ENCODE measurements around the gene USP40. TPM values are rescaled to one million over a fixed set of nuclear protein-coding genes. Genes with fewer than 3 reads are reported as not detected.

USP40 gene
- total RNA-seq, 2 donors from 2014 or later, result 22.1 to 32.7 TPM

DNA sequence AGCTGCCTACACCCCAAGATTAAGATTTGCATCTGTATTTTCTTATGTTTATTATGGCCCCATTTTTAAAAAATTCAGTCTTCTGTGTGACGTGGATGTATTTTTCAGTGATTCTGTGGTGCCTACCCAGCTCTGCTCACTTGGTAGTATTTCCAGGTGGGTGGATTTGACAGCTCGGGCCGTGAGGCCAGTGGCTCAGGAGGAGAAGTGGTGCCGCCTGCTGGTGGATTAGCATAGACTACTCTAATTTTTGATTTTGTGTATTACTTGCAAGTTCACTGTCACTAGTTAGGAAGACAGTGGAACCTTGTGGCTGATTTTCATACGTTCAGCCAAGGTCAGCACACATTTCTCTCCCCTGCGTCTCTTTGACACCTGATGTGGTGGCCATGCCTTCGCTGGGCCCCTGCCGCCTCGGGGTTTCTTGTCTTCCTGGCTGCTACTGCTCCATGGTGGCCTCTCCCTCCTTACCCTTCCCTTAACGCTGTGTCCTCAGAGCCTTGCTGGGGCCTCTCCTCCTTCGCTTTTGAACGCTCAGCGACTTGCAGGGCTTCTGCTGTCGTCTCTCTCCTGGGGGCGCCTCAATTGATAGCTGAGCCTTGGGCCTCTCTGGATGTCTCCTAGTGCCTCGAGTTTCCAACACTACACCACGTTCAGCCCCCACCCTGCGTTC, 122.9 kb downstream of the USP40 start:
- Histone ChIP-seq H3K4me1 (no peaks in the 10 kb centered on the region), H3K36me3 (no peaks in the 10 kb centered on the region), H3K27ac (no peak overlapping the region), H3K4me3 (no peak overlapping the region), H3K9me3 (no peaks in the 10 kb centered on the region), H3K27me3 (no peaks in the 10 kb centered on the region), H3K9ac (ENCODE audit: low read depth in 2 of 2, low read length in 2 of 2) (no peak overlapping the region)
- DNase-seq, result peak; percentile 80
- intact Hi-C loops (cut with DNase I), result loop anchor here (1.0 to 10.0 kb wide), 2 partner anchors 39 to 159 kb away; no protein-coding TSS in a partner anchor
- TF ChIP-seq, protein P1, sequence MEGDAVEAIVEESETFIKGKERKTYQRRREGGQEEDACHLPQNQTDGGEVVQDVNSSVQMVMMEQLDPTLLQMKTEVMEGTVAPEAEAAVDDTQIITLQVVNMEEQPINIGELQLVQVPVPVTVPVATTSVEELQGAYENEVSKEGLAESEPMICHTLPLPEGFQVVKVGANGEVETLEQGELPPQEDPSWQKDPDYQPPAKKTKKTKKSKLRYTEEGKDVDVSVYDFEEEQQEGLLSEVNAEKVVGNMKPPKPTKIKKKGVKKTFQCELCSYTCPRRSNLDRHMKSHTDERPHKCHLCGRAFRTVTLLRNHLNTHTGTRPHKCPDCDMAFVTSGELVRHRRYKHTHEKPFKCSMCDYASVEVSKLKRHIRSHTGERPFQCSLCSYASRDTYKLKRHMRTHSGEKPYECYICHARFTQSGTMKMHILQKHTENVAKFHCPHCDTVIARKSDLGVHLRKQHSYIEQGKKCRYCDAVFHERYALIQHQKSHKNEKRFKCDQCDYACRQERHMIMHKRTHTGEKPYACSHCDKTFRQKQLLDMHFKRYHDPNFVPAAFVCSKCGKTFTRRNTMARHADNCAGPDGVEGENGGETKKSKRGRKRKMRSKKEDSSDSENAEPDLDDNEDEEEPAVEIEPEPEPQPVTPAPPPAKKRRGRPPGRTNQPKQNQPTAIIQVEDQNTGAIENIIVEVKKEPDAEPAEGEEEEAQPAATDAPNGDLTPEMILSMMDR (IDR thresholded peaks at IDR 0.05), result peak; percentile 72

DNA sequence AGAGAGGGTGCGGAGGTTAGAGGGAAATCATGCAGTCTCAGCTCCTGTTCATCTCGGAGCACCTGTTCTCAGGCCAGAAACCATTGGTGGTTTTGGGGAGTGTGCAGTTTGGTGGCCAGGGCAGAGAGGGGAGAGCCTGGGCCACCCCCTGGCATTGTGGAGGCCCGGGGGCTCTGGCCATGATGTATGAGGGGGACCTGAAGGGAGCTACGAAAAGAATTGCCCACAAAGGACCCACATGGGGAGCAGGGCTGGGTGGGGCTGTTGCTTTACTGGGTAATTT, 124.6 kb downstream of the USP40 start:
- Histone ChIP-seq H3K4me1 (no peaks in the 10 kb centered on the region), H3K9me3 (no peaks in the 10 kb centered on the region), H3K4me3 (no peak overlapping the region), H3K27ac (no peak overlapping the region), H3K36me3 (peaks cover 8% of the 10 kb centered on the region), H3K9ac (ENCODE audit: low read depth in 2 of 2, low read length in 2 of 2) (no peak overlapping the region), H3K27me3 (no peaks in the 10 kb centered on the region)
- TF ChIP-seq, protein P1 (IDR thresholded peaks at IDR 0.05), result no peak
- intact Hi-C loops (cut with DNase I), result loop anchor here (10.0 kb wide), 1 partner anchor 157 kb away; no protein-coding TSS in a partner anchor
- DNase-seq, result no peak

DNA sequence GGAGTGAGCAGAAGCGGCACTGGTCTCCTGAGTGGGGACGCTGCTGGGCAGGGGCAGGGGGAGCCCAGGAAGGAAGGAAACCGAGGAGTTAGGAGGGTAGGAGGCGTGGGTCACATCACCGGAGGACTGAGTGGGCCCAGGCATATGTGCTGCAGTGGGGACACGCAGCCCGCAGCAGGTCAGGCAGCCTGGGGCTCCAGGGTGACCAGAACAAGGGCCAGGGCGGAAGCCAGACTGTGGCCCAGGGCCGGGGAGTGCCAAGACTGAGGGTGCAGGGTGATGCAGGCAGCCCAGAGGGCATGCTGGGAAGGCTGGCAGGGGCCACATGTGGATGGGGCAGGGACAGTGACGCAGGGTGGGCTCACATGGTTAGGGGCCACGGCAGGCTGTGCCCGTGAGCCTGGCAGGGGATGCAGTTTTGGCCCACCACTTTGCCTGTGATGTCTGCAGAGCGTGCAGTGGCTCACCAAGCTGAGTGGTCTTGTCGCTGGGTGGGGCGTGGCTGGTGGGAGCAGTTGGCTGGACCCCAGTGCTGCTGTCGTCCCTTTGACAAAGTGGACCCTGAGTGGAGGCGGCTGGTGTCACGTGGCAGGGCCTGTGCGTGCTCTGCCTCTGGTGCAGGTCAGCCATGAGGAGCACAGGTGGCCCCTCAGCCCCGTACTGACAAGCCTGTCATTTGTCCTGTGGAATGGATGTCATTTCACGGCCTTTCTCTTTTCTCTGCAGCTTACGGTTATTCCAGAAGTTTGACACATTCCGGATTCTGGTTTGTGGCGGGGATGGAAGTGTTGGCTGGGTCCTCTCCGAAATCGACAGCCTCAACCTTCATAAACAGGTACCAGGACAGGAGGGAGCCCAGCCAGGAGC, 125.2 kb downstream of the USP40 start:
- Histone ChIP-seq H3K27ac (no peak overlapping the region), H3K27me3 (no peaks in the 10 kb centered on the region), H3K9ac (ENCODE audit: low read depth in 2 of 2, low read length in 2 of 2) (no peak overlapping the region), H3K9me3 (no peaks in the 10 kb centered on the region), H3K4me3 (no peak overlapping the region), H3K36me3 (peaks cover 8% of the 10 kb centered on the region), H3K4me1 (no peaks in the 10 kb centered on the region)
- TF ChIP-seq, protein P1 (IDR thresholded peaks at IDR 0.05), result no peak
- no peak for DNase-seq
- intact Hi-C loops (cut with DNase I), result loop anchor here (10.0 kb wide), 1 partner anchor 157 kb away; no protein-coding TSS in a partner anchor

DNA sequence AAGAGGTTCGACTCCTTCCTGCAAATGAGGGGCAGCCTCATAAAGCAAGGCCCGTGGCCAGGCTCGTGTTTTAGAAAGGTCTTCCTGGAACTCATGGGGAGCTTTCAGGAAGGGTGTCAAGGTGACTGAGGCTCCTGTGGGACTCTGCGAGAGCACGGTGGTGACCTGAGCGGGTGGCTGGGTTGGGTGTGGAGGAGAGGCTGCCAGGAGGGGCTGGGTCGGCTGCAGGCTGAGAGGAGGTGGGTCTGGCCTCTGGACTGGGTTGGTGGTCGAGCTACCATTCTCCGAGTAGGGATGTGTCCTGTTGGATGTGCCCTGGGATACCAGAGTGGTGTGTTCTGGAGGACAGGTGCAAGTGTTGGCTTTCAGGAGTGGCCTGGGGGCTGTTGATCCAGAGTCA, 125.9 kb downstream of the USP40 start:
- TF ChIP-seq, protein P1 (IDR thresholded peaks at IDR 0.05), result no peak
- H3K9ac ChIP-seq (ENCODE audit: low read depth in 2 of 2, low read length in 2 of 2), result no peak overlapping the region
- no peak overlapping the region for H3K4me3 ChIP-seq
- peaks cover 8% of the 10 kb centered on the region for H3K36me3 ChIP-seq
- H3K9me3 ChIP-seq, result no peaks in the 10 kb centered on the region
- no peak for DNase-seq
- H3K27ac ChIP-seq, result no peak overlapping the region
- no peaks in the 10 kb centered on the region for H3K27me3 ChIP-seq
- no peaks in the 10 kb centered on the region for H3K4me1 ChIP-seq
- intact Hi-C loops (cut with DNase I), result loop anchor here (10.0 kb wide), 1 partner anchor 156 kb away; no protein-coding TSS in a partner anchor

DNA sequence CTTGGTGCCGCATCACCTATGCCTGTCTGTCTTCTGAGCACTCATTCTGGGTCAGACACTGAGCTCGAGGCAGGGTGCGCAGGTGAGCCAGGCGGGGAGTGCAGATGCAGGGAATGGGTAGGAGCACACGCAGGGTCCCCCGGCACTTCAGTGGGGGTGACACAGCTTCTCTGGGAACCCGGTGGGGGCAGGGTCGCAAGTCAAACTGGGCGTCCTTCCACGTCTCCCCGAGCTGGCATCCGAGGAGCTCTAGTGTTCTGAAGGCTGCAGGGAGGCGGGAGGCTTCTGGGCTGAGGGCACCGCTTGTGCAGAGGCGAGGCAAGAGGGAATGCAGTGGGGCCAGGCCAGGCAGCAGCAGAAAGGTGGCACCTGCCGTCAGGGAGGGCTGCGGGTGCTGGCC, 126.3 kb downstream of the USP40 start:
- no peak for DNase-seq
- H3K4me1 ChIP-seq, result no peaks in the 10 kb centered on the region
- no peak overlapping the region for H3K9ac ChIP-seq (ENCODE audit: low read depth in 2 of 2, low read length in 2 of 2)

More for the DNA sequence above, 126.3 kb downstream of the USP40 start:
- Histone ChIP-seq H3K27ac (no peak overlapping the region), H3K36me3 (peaks cover 8% of the 10 kb centered on the region), H3K27me3 (no peaks in the 10 kb centered on the region), H3K4me3 (no peak overlapping the region), H3K9me3 (no peaks in the 10 kb centered on the region)
- intact Hi-C loops (cut with DNase I), result loop anchor here (10.0 kb wide), 1 partner anchor 156 kb away; no protein-coding TSS in a partner anchor
- TF ChIP-seq, protein P1 (IDR thresholded peaks at IDR 0.05), result no peak
